GM12878 (cell line): Measurements from ENCODE around the gene BTBD1.

Source experiments
- CHD2 ChIP-seq: IDR thresholded peaks from 2 replicates; pipeline ENCODE4 v1.6.1; 2011; ENCODE audit warnings: low read depth, low read length, improper control_type of control experiment, borderline replicate concordance
- CREB1 ChIP-seq: IDR thresholded peaks from 2 replicates; pipeline ENCODE4 v1.6.1; 2012; ENCODE audit warnings: low read depth, mild to moderate bottlenecking, inconsistent platforms

GRCh38 chr15:83112233-83112955, 45.3 kb upstream of the BTBD1 start:
- no peak for TF ChIP-seq CHD2
- TF ChIP-seq CREB1 = no peak
